GM12878 (cell line): ENCODE measurements around the gene CHIC2. TPM values are rescaled to one million over a fixed set of nuclear protein-coding genes. Genes with fewer than 3 reads are reported as not detected.

ENCODE experiments used
- ATAC-seq: fragments of 200-7000 bp; cut with Tn5 transposase; 3 replicates; pipeline ENCODE4 v1.9.1; 2020; ENCODE audit warnings: mild to moderate bottlenecking, moderate library complexity
- BruUV-seq: library from RNA; stranded (reverse); fragments of 400-500 nt; replicated peaks from 2 replicates; lab custom pipeline; 2021; lab: Mats Ljungman, UMichigan
- CTCF ChIA-PET: fragments of 300-600 bp; sonication (Branson Sonifier 250); formaldehyde crosslinking; extraction: SDS; loops from one replicate; lab custom pipeline; 2021; ENCODE audit warnings: inconsistent platforms; lab: Yijun Ruan, JAX
- POLR2A ChIA-PET: fragments of 350-600 bp; formaldehyde crosslinking; extraction: SDS; loops from one replicate; lab custom pipeline; 2021; ENCODE audit warnings: inconsistent platforms; lab: Charles Lee
- RAD21 ChIA-PET: fragments of 300-600 bp; sonication (Branson Sonifier 250); formaldehyde crosslinking; loops from one replicate; lab custom pipeline; 2023; ENCODE audit warnings: antibody characterized with exemption; ENCODE audit not compliant: unreplicated experiment; lab: Charles Lee
- SMC1A ChIA-PET: fragments of 300-600 bp; sonication (Branson Sonifier 250); formaldehyde crosslinking; loops from one replicate; lab custom pipeline; 2023; ENCODE audit not compliant: unreplicated experiment, uncharacterized antibody; lab: Charles Lee
- DNase-seq: peaks from one replicate; pipeline ENCODE4 v3.0.0-alpha.2; 2011; ENCODE audit warnings: low read depth, low spot score
- FAIRE-seq: peaks from 3 replicates; lab custom pipeline; 2011; peaks lifted over from hg19 to GRCh38; lab: Jason Lieb, UNC
- H2AFZ ChIP-seq: 2 replicates; pipeline ENCODE4 v1.6.0; 2011; ENCODE audit warnings: low read depth, low read length, control low read depth; ENCODE audit not compliant: control insufficient read depth
- H3K27ac ChIP-seq: 2 replicates; pipeline ENCODE4 v1.5.1; 2011; ENCODE audit warnings: control low read depth; ENCODE audit not compliant: control insufficient read depth, insufficient read depth
- H3K27me3 ChIP-seq, 2 experiments: replicated peaks in 1 of 2; 2 replicates each; pipeline versions ENCODE4 v1.6.0 to v1.6.1; 2011; ENCODE audit warnings: low read length in 1 of 2; ENCODE audit not compliant: control insufficient read depth in 2 of 2, insufficient read depth in 2 of 2
- H3K36me3 ChIP-seq, 2 experiments: 2 replicates each; pipeline ENCODE4 v1.5.1; 2011; ENCODE audit warnings: low read length in 1 of 2; ENCODE audit not compliant: control insufficient read depth in 2 of 2, insufficient read depth in 2 of 2
- H3K4me1 ChIP-seq: 2 replicates; pipeline ENCODE4 v1.6.1; 2011; ENCODE audit warnings: mild to moderate bottlenecking, low read length, moderate library complexity, mixed read lengths; ENCODE audit not compliant: control insufficient read depth, insufficient read depth
- H3K4me2 ChIP-seq: 2 replicates; pipeline ENCODE4 v1.6.0; 2011; ENCODE audit warnings: control low read depth; ENCODE audit not compliant: control insufficient read depth, insufficient read depth
- H3K4me3 ChIP-seq: fragments of 200-600 bp; sonication (generic); 2 replicates; pipeline ENCODE4 v1.5.1; 2016
- H3K79me2 ChIP-seq: 2 replicates; pipeline ENCODE4 v1.6.0; 2011; ENCODE audit warnings: low read length; ENCODE audit not compliant: control insufficient read depth, insufficient read depth
- H3K9ac ChIP-seq: 2 replicates; pipeline ENCODE4 v1.8.0; 2011; ENCODE audit warnings: low read length, control low read depth, mixed read lengths; ENCODE audit not compliant: control insufficient read depth, insufficient read depth
- H3K9me3 ChIP-seq: replicated peaks from 3 replicates; pipeline ENCODE4 v1.5.1; 2011; ENCODE audit warnings: mild to moderate bottlenecking, low read length; ENCODE audit not compliant: control insufficient read depth, insufficient read depth
- H4K20me1 ChIP-seq: 2 replicates; pipeline ENCODE4 v1.6.0; 2011; ENCODE audit not compliant: control insufficient read depth, insufficient read depth
- ETV6 ChIP-seq, 2 experiments: fragments of 450-650 bp in 1 of 2; IDR thresholded peaks in 1 of 2; conservative IDR thresholded peaks in 1 of 2; 2 replicates each; pipeline ENCODE4 v1.6.1; 2014; ENCODE audit warnings: antibody characterized with exemption in 1 of 2, borderline replicate concordance in 1 of 2, low read depth in 1 of 2, mild to moderate bottlenecking in 1 of 2, moderate library complexity in 1 of 2
- FOS ChIP-seq: IDR thresholded peaks from 3 replicates; pipeline ENCODE4 v1.6.1; 2011; ENCODE audit warnings: borderline replicate concordance; ENCODE audit not compliant: insufficient read length; ENCODE audit errors: extremely low read depth
- SIX5 ChIP-seq: IDR thresholded peaks from 2 replicates; pipeline ENCODE4 v1.6.1; 2011; ENCODE audit warnings: mild to moderate bottlenecking, low read depth, low read length, moderate library complexity; ENCODE audit not compliant: severe bottlenecking
- WGBS: methylation state at CpG from one replicate; pipeline ENCODE4 v1.1.6; 2016; ENCODE audit warnings: low lambda C conversion rate; ENCODE audit not compliant: insufficient replicate concordance, insufficient coverage; ENCODE audit errors: missing lambda C conversion rate; 5-methylcytosine and 5-hydroxymethylcytosine counted together
- in situ Hi-C: fragments of 300-500 bp; cut with MboI; formaldehyde crosslinking; loops from 9 replicates; pipeline ENCODE4 v1.14.3; 2018; ENCODE audit warnings: mixed read lengths
- intact Hi-C: fragments of 100-400 bp; cut with micrococcal nuclease; formaldehyde crosslinking; loops from one replicate; pipeline ENCODE4 v1.14.2; 2022; ENCODE audit not compliant: unreplicated experiment
- polyA plus RNA-seq, 11 experiments: library from polyadenylated mRNA; depleted of rRNA in 4 of 11; unstranded in 6 of 11; stranded (reverse) in 5 of 11; fragments of >200 nt; fragmentation: Nextera tagmentation in 4 of 11; fragmentation: Illumina TruSeq in 1 of 11; extraction: Ambion mirVana in 4 of 11; extraction: Trizol in 1 of 11; gene quantifications; 1 replicate in 1 of 11; 2 replicates in 10 of 11; pipeline versions ENCODE4 v1.2.1 to v1.2.3, GENCODE V29; 2011 to 2016; ENCODE audit warnings: inconsistent platforms in 2 of 11, missing spikeins in 2 of 11, low read depth in 1 of 11
- total RNA-seq, 4 experiments: library from RNA; depleted of rRNA in 3 of 4; stranded (reverse); fragments of >200 nt in 3 of 4; fragmentation: Illumina TruSeq in 1 of 4; extraction: Trizol in 1 of 4; gene quantifications; 2 replicates each; pipeline versions ENCODE4 v1.2.1 to v1.2.3, GENCODE V29; 2013 to 2021
- TF ChIP-seq, protein P1 (sequence below): fragments of 450-650 bp; IDR thresholded peaks from 2 replicates; pipeline ENCODE4 v1.6.1; 2017; ENCODE audit warnings: low read depth, mild to moderate bottlenecking, moderate library complexity
- TF ChIP-seq, protein P2 (sequence below): fragments of 450-650 bp; IDR thresholded peaks from 2 replicates; pipeline ENCODE4 v1.6.1; 2017; ENCODE audit warnings: mild to moderate bottlenecking

Gene CHIC2
- total and polyA plus RNA-seq, 10 of the 15 experiments (the other 5 are each of a cell fraction or from before 2014, with no cell fraction given): 0.80 to 24.4 (median 12.2) TPM

DNA sequence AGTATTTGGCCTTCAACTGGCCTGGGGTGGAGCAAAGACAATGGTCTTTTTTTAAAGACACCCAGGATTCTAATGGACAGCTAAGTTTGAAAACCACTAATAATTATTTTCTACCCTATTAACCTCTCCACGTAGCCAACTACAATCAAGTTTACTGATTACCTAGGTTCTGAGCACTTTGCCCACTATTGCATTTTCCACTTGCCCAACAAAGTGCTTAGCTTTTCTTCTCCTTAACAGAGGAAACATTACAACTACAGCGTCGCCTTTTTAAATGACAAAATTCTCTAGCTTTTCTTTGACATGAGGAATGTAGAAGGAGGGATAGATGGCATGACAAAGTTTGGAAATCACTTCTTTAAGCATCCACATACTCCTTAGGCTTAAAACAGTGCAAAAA, 2.0 kb downstream of the CHIC2 start:
- H3K36me3 ChIP-seq: no peaks in the 10 kb centered on the region
- H3K4me1 ChIP-seq: peaks cover 6% of the 10 kb centered on the region; the same call in 1 of the 2 replicates
- peak overlapping the region; percentile 84; the same call in 1 of the 2 replicates for H3K9ac ChIP-seq
- ChIA-PET POLR2A (interaction anchor here (0.6 kb wide), 1 partner anchor 364 kb away, joined by 4 read pairs; no protein-coding TSS in a partner anchor), RAD21 (no interaction called here), CTCF (interaction anchor here (0.7 to 1.8 kb wide), 3 partner anchors 11 to 356 kb away, joined by 3 to 7 read pairs (median 5); no protein-coding TSS in a partner anchor), SMC1A (interaction anchor here (0.8 to 1.2 kb wide), 4 partner anchors 26 to 55 kb away, joined by 3 to 4 read pairs (median 4); no protein-coding TSS in a partner anchor)
- no peak overlapping the region for H2AFZ ChIP-seq
- H3K9me3 ChIP-seq: no peaks in the 10 kb centered on the region
- H3K27ac ChIP-seq: no peak overlapping the region
- no peaks in the 10 kb centered on the region for H3K27me3 ChIP-seq
- H3K79me2 ChIP-seq: peaks cover 54% of the 10 kb centered on the region
- in situ Hi-C loops (no loop called here), intact Hi-C loops (loop anchor here (10.0 kb wide), 2 partner anchors 358 to 1348 kb away; no protein-coding TSS in a partner anchor)
- H3K4me3 ChIP-seq: peak overlapping the region; percentile 91
- 92% methylated on average over 3 of the region's 3 CpGs for WGBS
- BruUV-seq: no TSS peak
- TF ChIP-seq ETV6 (conservative IDR thresholded peaks at IDR 0.05 in 1 of 2, IDR thresholded peaks at IDR 0.05 in 1 of 2; ENCODE audit: borderline replicate concordance in 1 of 2, low read depth in 1 of 2) (no peak), FOS (no peak), SIX5 (no peak)
- TF ChIP-seq, protein P1, sequence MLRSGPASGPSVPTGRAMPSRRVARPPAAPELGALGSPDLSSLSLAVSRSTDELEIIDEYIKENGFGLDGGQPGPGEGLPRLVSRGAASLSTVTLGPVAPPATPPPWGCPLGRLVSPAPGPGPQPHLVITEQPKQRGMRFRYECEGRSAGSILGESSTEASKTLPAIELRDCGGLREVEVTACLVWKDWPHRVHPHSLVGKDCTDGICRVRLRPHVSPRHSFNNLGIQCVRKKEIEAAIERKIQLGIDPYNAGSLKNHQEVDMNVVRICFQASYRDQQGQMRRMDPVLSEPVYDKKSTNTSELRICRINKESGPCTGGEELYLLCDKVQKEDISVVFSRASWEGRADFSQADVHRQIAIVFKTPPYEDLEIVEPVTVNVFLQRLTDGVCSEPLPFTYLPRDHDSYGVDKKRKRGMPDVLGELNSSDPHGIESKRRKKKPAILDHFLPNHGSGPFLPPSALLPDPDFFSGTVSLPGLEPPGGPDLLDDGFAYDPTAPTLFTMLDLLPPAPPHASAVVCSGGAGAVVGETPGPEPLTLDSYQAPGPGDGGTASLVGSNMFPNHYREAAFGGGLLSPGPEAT: no peak
- TF ChIP-seq, protein P2, sequence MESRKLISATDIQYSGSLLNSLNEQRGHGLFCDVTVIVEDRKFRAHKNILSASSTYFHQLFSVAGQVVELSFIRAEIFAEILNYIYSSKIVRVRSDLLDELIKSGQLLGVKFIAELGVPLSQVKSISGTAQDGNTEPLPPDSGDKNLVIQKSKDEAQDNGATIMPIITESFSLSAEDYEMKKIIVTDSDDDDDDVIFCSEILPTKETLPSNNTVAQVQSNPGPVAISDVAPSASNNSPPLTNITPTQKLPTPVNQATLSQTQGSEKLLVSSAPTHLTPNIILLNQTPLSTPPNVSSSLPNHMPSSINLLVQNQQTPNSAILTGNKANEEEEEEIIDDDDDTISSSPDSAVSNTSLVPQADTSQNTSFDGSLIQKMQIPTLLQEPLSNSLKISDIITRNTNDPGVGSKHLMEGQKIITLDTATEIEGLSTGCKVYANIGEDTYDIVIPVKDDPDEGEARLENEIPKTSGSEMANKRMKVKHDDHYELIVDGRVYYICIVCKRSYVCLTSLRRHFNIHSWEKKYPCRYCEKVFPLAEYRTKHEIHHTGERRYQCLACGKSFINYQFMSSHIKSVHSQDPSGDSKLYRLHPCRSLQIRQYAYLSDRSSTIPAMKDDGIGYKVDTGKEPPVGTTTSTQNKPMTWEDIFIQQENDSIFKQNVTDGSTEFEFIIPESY: no peak
- no peaks in the 10 kb centered on the region for H4K20me1 ChIP-seq
- DNase-seq (no peak), FAIRE-seq (no peak), ATAC-seq (no peak)
- peak overlapping the region; percentile 78 for H3K4me2 ChIP-seq
